HCT116 (cell line): ENCODE results near the gene ESF1. TPM values are rescaled to one million over a fixed set of nuclear protein-coding genes. Genes with fewer than 3 reads are reported as not detected.

Experiments used
- ATAC-seq: fragments of 200-7000 bp; cut with Tn5 transposase; 2 replicates; pipeline ENCODE4 v1.9.1; 2020; ENCODE audit warnings: mild to moderate bottlenecking, moderate library complexity
- BruUV-seq: library from RNA; stranded (reverse); fragments of 400-500 nt; replicated peaks from 2 replicates; lab custom pipeline; 2021; lab: Mats Ljungman, UMichigan
- CTCF ChIA-PET: fragments of 300-600 bp; sonication (Branson Sonifier 250); formaldehyde crosslinking; loops from one replicate; lab custom pipeline; 2021; ENCODE audit warnings: antibody characterized with exemption; lab: Charles Lee
- POLR2A ChIA-PET: fragments of 300-600, 350-600 bp; sonication (Branson Sonifier 250); formaldehyde crosslinking; loops from one replicate; lab custom pipeline; 2021; ENCODE audit warnings: antibody characterized with exemption; lab: Charles Lee
- RAD21 ChIA-PET, 2 experiments: fragments of 300-600 bp; sonication (Branson Sonifier 250); formaldehyde crosslinking; loops; one replicate each; lab custom pipeline; 2023; ENCODE audit warnings: low total read pairs in 2 of 2; ENCODE audit not compliant: uncharacterized antibody in 2 of 2, unreplicated experiment in 2 of 2, low non-redundant PET in 1 of 2; lab: Charles Lee
- DNase-seq: peaks from one replicate; pipeline ENCODE4 v3.0.0-alpha.2; 2010; ENCODE audit warnings: low read depth, low spot score
- H2AFZ ChIP-seq: fragments of 200-600 bp; shearing (Covaris generic), sonication (generic); 2 replicates; pipeline ENCODE4 v1.6.1; 2017; ENCODE audit warnings: low read depth, mixed run types, mixed read lengths, antibody characterized with exemption, low read length; ENCODE audit not compliant: poor library complexity, severe bottlenecking
- H3K27ac ChIP-seq: 2 replicates; pipeline ENCODE4 v1.5.1; 2012; ENCODE audit warnings: low read depth, low read length
- H3K27me3 ChIP-seq: fragments of 200-600 bp; sonication (generic); 2 replicates; pipeline ENCODE4 v1.6.1; 2016; ENCODE audit warnings: mixed run types, low read length, mixed read lengths; ENCODE audit not compliant: insufficient read depth
- H3K36me3 ChIP-seq, 2 experiments: fragments of 200-500 bp in 1 of 2; fragments of 200-600 bp in 1 of 2; sonication (Bioruptor generic) in 1 of 2; sonication (generic) in 1 of 2; 2 replicates each; pipeline versions ENCODE4 v1.5.1 to v1.6.1; 2014 to 2016; ENCODE audit warnings: low read length in 2 of 2, inconsistent platforms in 1 of 2, mixed read lengths in 1 of 2, mixed run types in 1 of 2; ENCODE audit not compliant: insufficient read depth in 2 of 2, control insufficient read depth in 1 of 2
- H3K4me1 ChIP-seq, 2 experiments: fragments of 200-600 bp in 1 of 2; sonication (generic) in 1 of 2; 2 replicates each; pipeline versions ENCODE4 v1.5.1 to v1.6.1; 2012 to 2017; ENCODE audit warnings: low read length in 2 of 2, inconsistent platforms in 1 of 2, mild to moderate bottlenecking in 1 of 2, mixed read lengths in 1 of 2, mixed run types in 1 of 2, moderate library complexity in 1 of 2; ENCODE audit not compliant: insufficient read depth in 2 of 2, control insufficient read depth in 1 of 2
- H3K4me2 ChIP-seq: fragments of 200-600 bp; sonication (generic); 2 replicates; pipeline ENCODE4 v1.6.1; 2017; ENCODE audit warnings: mixed run types, low read length, mixed read lengths
- H3K4me3 ChIP-seq, 2 experiments: fragments of 200-600 bp in 1 of 2; sonication (generic) in 1 of 2; replicated peaks in 1 of 2; 2 replicates each; pipeline ENCODE4 v1.5.1; 2011 to 2016; ENCODE audit warnings: low read length in 2 of 2, control low read depth in 1 of 2, low read depth in 1 of 2, mild to moderate bottlenecking in 1 of 2, mixed read lengths in 1 of 2, mixed run types in 1 of 2
- H3K79me2 ChIP-seq: fragments of 200-600 bp; sonication (generic); 2 replicates; pipeline ENCODE4 v1.6.1; 2017; ENCODE audit warnings: mild to moderate bottlenecking, mixed run types, low read length, moderate library complexity, mixed read lengths; ENCODE audit not compliant: insufficient read depth
- H3K9ac ChIP-seq: fragments of 200-600 bp; sonication (generic); 2 replicates; pipeline ENCODE4 v1.6.1; 2016; ENCODE audit warnings: low read length, mixed read lengths
- H3K9me2 ChIP-seq: fragments of 200-600 bp; sonication (generic), shearing (Covaris generic); 2 replicates; pipeline ENCODE4 v1.6.1; 2017; ENCODE audit warnings: mixed run types, mild to moderate bottlenecking, moderate library complexity; ENCODE audit not compliant: insufficient read depth
- H3K9me3 ChIP-seq, 2 experiments: fragments of 200-500 bp in 1 of 2; fragments of 200-600 bp in 1 of 2; sonication (Bioruptor generic) in 1 of 2; sonication (generic) in 1 of 2; 2 replicates each; pipeline ENCODE4 v1.6.1; 2014 to 2017; ENCODE audit warnings: low read length in 2 of 2, mixed read lengths in 2 of 2, inconsistent platforms in 1 of 2, low read depth in 1 of 2, mild to moderate bottlenecking in 1 of 2, mixed run types in 1 of 2, moderate library complexity in 1 of 2; ENCODE audit not compliant: control insufficient read depth in 1 of 2, insufficient read depth in 1 of 2
- H4K20me1 ChIP-seq: fragments of 200-600 bp; sonication (generic), shearing (Covaris generic); 2 replicates; pipeline ENCODE4 v1.6.1; 2017; ENCODE audit warnings: mixed run types, mild to moderate bottlenecking, moderate library complexity; ENCODE audit not compliant: insufficient read depth
- CBX3 ChIP-seq: IDR thresholded peaks from 2 replicates; pipeline ENCODE4 v1.6.1; 2012; ENCODE audit warnings: low read depth
- CEBPB ChIP-seq: IDR thresholded peaks from 2 replicates; pipeline ENCODE4 v1.6.1; 2012; ENCODE audit warnings: low read depth
- ELF1 ChIP-seq: IDR thresholded peaks from 2 replicates; pipeline ENCODE4 v1.6.1; 2012; ENCODE audit warnings: low read depth, borderline replicate concordance
- EZH2phosphoT487 ChIP-seq: fragments of 200-600 bp; IDR thresholded peaks from 2 replicates; pipeline ENCODE4 v1.6.1; 2018; ENCODE audit warnings: antibody characterized with exemption, borderline replicate concordance
- FOSL1 ChIP-seq: IDR thresholded peaks from 2 replicates; pipeline ENCODE4 v1.6.1; 2012; ENCODE audit warnings: low read depth
- JUND ChIP-seq: IDR thresholded peaks from 2 replicates; pipeline ENCODE4 v1.6.1; 2012
- MAX ChIP-seq: IDR thresholded peaks from 2 replicates; pipeline ENCODE4 v1.6.1; 2012
- POLR2A ChIP-seq: IDR thresholded peaks from 2 replicates; pipeline ENCODE4 v1.7.0; 2011; ENCODE audit warnings: borderline replicate concordance; ENCODE audit not compliant: insufficient read depth, insufficient read length; ENCODE audit errors: extremely low read depth
- POLR2AphosphoS5 ChIP-seq: IDR thresholded peaks from 2 replicates; pipeline ENCODE4 v1.6.1; 2011; ENCODE audit warnings: mild to moderate bottlenecking, low read depth, low read length, moderate library complexity
- SIN3A ChIP-seq: IDR thresholded peaks from 2 replicates; pipeline ENCODE4 v1.6.1; 2012; ENCODE audit warnings: low read depth
- TCF7L2 ChIP-seq: IDR thresholded peaks from 2 replicates; pipeline ENCODE4 v1.7.0; 2011; ENCODE audit warnings: borderline replicate concordance, inconsistent platforms; ENCODE audit not compliant: insufficient read depth, insufficient read length; ENCODE audit errors: extremely low read depth
- YY1 ChIP-seq: IDR thresholded peaks from 2 replicates; pipeline ENCODE4 v1.6.1; 2011; ENCODE audit warnings: low read length, low read depth, moderate library complexity, mild to moderate bottlenecking; ENCODE audit not compliant: insufficient replicate concordance; ENCODE audit errors: extremely low read depth
- ZBTB33 ChIP-seq: IDR thresholded peaks from 2 replicates; pipeline ENCODE4 v1.6.1; 2011; ENCODE audit warnings: mild to moderate bottlenecking, low read length, moderate library complexity; ENCODE audit not compliant: insufficient replicate concordance; ENCODE audit errors: extremely low read depth
- ZFX ChIP-seq: fragments of 450-650 bp; IDR thresholded peaks from 2 replicates; pipeline ENCODE4 v1.6.1; 2017
- ZNF274 ChIP-seq: fragments of 200-500 bp; sonication (Bioruptor generic); IDR thresholded peaks from 2 replicates; pipeline ENCODE4 v1.6.1; 2014; ENCODE audit warnings: mild to moderate bottlenecking, low read depth, low read length, inconsistent platforms
- intact Hi-C: fragments of 100-400 bp; cut with micrococcal nuclease; formaldehyde crosslinking; loops from 2 replicates; pipeline ENCODE4 v1.10.0; 2022
- total RNA-seq: library from RNA; stranded (reverse); gene quantifications from one replicate; pipeline ENCODE4 v1.2.1, GENCODE V29; 2021; ENCODE audit not compliant: unreplicated experiment
- TF ChIP-seq, protein P1 (sequence below): IDR thresholded peaks from 2 replicates; pipeline ENCODE4 v1.6.1; 2012
- TF ChIP-seq, protein P2 (sequence below): IDR thresholded peaks from 2 replicates; pipeline ENCODE4 v1.6.1; 2012; ENCODE audit warnings: low read depth
- TF ChIP-seq, protein P3 (sequence below), 3 experiments: fragments of 200-600 bp in 1 of 3; sonication (generic) in 1 of 3; IDR thresholded peaks in 2 of 3; conservative IDR thresholded peaks in 1 of 3; 2 replicates each; pipeline ENCODE4 v1.5.1; 2012 to 2017; ENCODE audit warnings: low read depth in 2 of 3, low read length in 2 of 3, antibody characterized with exemption in 1 of 3, borderline replicate concordance in 1 of 3, control low read depth in 1 of 3, mild to moderate bottlenecking in 1 of 3, mixed read lengths in 1 of 3, mixed run types in 1 of 3, moderate library complexity in 1 of 3; ENCODE audit not compliant: insufficient read depth in 1 of 3

The ESF1 gene
- total RNA-seq, 1 experiment from 2014 or later: 25.4 TPM

DNA sequence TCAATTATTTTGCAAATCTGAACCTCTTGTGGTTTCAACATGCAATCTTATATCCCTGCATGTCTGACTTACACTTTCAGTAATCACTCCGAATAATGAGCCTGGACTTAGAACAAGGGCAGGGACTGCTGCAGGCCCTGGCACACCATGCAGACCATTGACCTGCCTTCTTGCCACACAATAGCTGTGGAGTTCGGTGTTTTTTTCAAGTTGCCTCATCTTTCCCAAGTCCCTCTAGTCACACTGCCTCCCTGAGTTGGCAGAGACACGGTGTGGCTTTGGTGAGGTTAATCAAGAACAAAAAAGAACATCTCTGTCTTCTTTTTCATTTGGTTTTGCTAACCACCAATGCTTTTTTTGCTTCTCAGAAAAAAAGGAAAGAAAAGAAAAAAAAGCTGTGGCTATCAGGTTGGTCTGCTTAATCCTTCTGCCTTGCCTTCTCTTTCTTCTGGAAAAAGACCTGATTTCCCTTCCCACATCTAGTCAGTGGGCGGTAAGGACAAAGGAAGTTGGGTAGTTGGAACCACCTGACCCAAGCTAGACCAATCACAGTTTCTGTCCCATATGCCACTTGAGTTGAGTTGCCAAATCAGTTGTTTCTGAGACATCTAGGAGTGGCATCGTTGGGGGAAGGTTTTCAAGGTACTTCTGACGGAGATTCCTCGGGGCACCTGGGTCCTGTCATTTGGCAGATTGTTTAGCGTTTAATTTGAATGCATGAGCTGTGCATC is 90.1 kb downstream of the ESF1 start:
- ChIA-PET RAD21 (no interaction called here), POLR2A (no interaction called here)

More for the DNA sequence above, 90.1 kb downstream of the ESF1 start:
- Histone ChIP-seq H3K9ac (no peak overlapping the region), H3K27ac (no peak overlapping the region), H4K20me1 (no peaks in the 10 kb centered on the region), H2AFZ (no peak overlapping the region), H3K4me1 (no peaks in the 10 kb centered on the region), H3K4me3 (no peak overlapping the region), H3K9me3 (no peaks in the 10 kb centered on the region), H3K4me2 (no peak overlapping the region), H3K27me3 (no peaks in the 10 kb centered on the region), H3K36me3 (no peaks in the 10 kb centered on the region), H3K9me2 (no peaks in the 10 kb centered on the region), H3K79me2 (no peaks in the 10 kb centered on the region)
- intact Hi-C loops: no loop called here
- CTCF ChIA-PET: no interaction called here
- no TSS peak for BruUV-seq
- no peak for TF ChIP-seq FOSL1
- TF ChIP-seq YY1: no peak
- TF ChIP-seq, protein P1, sequence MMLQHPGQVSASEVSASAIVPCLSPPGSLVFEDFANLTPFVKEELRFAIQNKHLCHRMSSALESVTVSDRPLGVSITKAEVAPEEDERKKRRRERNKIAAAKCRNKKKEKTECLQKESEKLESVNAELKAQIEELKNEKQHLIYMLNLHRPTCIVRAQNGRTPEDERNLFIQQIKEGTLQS: no peak
- no peak for TF ChIP-seq ZBTB33
- no peak for TF ChIP-seq MAX
- no peak for TF ChIP-seq TCF7L2
- TF ChIP-seq, protein P2, sequence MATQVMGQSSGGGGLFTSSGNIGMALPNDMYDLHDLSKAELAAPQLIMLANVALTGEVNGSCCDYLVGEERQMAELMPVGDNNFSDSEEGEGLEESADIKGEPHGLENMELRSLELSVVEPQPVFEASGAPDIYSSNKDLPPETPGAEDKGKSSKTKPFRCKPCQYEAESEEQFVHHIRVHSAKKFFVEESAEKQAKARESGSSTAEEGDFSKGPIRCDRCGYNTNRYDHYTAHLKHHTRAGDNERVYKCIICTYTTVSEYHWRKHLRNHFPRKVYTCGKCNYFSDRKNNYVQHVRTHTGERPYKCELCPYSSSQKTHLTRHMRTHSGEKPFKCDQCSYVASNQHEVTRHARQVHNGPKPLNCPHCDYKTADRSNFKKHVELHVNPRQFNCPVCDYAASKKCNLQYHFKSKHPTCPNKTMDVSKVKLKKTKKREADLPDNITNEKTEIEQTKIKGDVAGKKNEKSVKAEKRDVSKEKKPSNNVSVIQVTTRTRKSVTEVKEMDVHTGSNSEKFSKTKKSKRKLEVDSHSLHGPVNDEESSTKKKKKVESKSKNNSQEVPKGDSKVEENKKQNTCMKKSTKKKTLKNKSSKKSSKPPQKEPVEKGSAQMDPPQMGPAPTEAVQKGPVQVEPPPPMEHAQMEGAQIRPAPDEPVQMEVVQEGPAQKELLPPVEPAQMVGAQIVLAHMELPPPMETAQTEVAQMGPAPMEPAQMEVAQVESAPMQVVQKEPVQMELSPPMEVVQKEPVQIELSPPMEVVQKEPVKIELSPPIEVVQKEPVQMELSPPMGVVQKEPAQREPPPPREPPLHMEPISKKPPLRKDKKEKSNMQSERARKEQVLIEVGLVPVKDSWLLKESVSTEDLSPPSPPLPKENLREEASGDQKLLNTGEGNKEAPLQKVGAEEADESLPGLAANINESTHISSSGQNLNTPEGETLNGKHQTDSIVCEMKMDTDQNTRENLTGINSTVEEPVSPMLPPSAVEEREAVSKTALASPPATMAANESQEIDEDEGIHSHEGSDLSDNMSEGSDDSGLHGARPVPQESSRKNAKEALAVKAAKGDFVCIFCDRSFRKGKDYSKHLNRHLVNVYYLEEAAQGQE: no peak
- TF ChIP-seq JUND: no peak
- TF ChIP-seq SIN3A: no peak
- TF ChIP-seq CBX3: no peak
- TF ChIP-seq CEBPB: no peak
- TF ChIP-seq POLR2A: no peak
- no peak for TF ChIP-seq EZH2phosphoT487
- no peak for TF ChIP-seq ZFX
- TF ChIP-seq ZNF274: no peak
- TF ChIP-seq, protein P3, sequence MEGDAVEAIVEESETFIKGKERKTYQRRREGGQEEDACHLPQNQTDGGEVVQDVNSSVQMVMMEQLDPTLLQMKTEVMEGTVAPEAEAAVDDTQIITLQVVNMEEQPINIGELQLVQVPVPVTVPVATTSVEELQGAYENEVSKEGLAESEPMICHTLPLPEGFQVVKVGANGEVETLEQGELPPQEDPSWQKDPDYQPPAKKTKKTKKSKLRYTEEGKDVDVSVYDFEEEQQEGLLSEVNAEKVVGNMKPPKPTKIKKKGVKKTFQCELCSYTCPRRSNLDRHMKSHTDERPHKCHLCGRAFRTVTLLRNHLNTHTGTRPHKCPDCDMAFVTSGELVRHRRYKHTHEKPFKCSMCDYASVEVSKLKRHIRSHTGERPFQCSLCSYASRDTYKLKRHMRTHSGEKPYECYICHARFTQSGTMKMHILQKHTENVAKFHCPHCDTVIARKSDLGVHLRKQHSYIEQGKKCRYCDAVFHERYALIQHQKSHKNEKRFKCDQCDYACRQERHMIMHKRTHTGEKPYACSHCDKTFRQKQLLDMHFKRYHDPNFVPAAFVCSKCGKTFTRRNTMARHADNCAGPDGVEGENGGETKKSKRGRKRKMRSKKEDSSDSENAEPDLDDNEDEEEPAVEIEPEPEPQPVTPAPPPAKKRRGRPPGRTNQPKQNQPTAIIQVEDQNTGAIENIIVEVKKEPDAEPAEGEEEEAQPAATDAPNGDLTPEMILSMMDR (IDR thresholded peaks at IDR 0.05 in 2 of 3, conservative IDR thresholded peaks at IDR 0.05 in 1 of 3; ENCODE audit: borderline replicate concordance in 1 of 3, insufficient read depth in 1 of 3, low read depth in 2 of 3, low read length in 2 of 3): no peak
- TF ChIP-seq POLR2AphosphoS5: no peak
- TF ChIP-seq ELF1: no peak
- ATAC-seq (no peak), DNase-seq (no peak)
